HEK293T (cell line): ENCODE results near the gene SRP14.

Source experiments
- CTBP1 ChIP-seq: fragments of 450-650 bp; IDR thresholded peaks from 2 replicates; pipeline ENCODE4 v1.6.1; 2016; ENCODE audit warnings: borderline replicate concordance
- ELF4 ChIP-seq: fragments of 450-650 bp; IDR thresholded peaks from 2 replicates; pipeline ENCODE4 v1.6.1; 2017; ENCODE audit warnings: antibody characterized with exemption
- FOXM1 ChIP-seq: fragments of 450-650 bp; IDR thresholded peaks from 2 replicates; pipeline ENCODE4 v1.6.1; 2017; ENCODE audit warnings: mild to moderate bottlenecking, borderline replicate concordance
- NFRKB ChIP-seq: fragments of 450-650 bp; IDR thresholded peaks from 2 replicates; pipeline ENCODE4 v1.6.1; 2016; ENCODE audit warnings: mild to moderate bottlenecking, moderate library complexity
- PKNOX1 ChIP-seq: fragments of 450-650 bp; IDR thresholded peaks from 2 replicates; pipeline ENCODE4 v1.6.1; 2016
- SP1 ChIP-seq: fragments of 450-650 bp; IDR thresholded peaks from 2 replicates; pipeline ENCODE4 v1.6.1; 2017
- SUZ12 ChIP-seq: fragments of 450-650 bp; IDR thresholded peaks from 2 replicates; pipeline ENCODE4 v1.6.1; 2016; ENCODE audit warnings: mild to moderate bottlenecking

- TF ChIP-seq SP1 (no peak), SUZ12 (no peak), CTBP1 (no peak), NFRKB (no peak), PKNOX1 (no peak), ELF4 (no peak), FOXM1 (no peak)
Measured at GRCh38 chr15:40040293-40040635, 1.3 kb upstream of the SRP14 start.
